ENCODE data around the gene SNX9.
"Not testable (repeated sequence)": the region's sequence is repeated elsewhere in the genome, so short reads cannot be mapped to it uniquely, and the experiment has no call there.

The SNX9 gene

GRCh38 chr6:157928428-157928827 is 105.4 kb downstream of the SNX9 start:
- no peak for DNase-seq (ENCODE audit: low read depth)

GRCh38 chr6:157929076-157929475 is 106.0 kb downstream of the SNX9 start:
- no peak for DNase-seq (ENCODE audit: low read depth)

GRCh38 chr6:157929765-157930319 is 106.8 kb downstream of the SNX9 start:
- DNase-seq (ENCODE audit: low read depth), result no peak

GRCh38 chr6:157935786-157936185 is 112.7 kb downstream of the SNX9 start:
- DNase-seq (ENCODE audit: low read depth), result no peak

GRCh38 chr6:157937318-157937717 is 114.3 kb downstream of the SNX9 start:
- no peak for DNase-seq (ENCODE audit: low read depth)

GRCh38 chr6:157937916-157938315 is 114.9 kb downstream of the SNX9 start:
- DNase-seq (ENCODE audit: low read depth), result no peak

- peak; percentile 43 for DNase-seq (ENCODE audit: low read depth)
Observed at GRCh38 chr6:157940375-157941036, 117.5 kb downstream of the SNX9 start.

GRCh38 chr6:157941101-157941863 is 118.2 kb downstream of the SNX9 start:
- DNase-seq (ENCODE audit: low read depth), result no peak

GRCh38 chr6:157942351-157942750 is 119.3 kb downstream of the SNX9 start:
- DNase-seq (ENCODE audit: low read depth), result no peak

GRCh38 chr6:157943249-157943963 is 120.4 kb downstream of the SNX9 start:
- DNase-seq (ENCODE audit: low read depth), result no peak

GRCh38 chr6:157943964-157944283 is 120.9 kb downstream of the SNX9 start:
- DNase-seq (ENCODE audit: low read depth), result no peak

GRCh38 chr6:157944983-157945931 is 122.2 kb downstream of the SNX9 start:
- peak; percentile 64 for DNase-seq (ENCODE audit: low read depth)

- DNase-seq (ENCODE audit: low read depth), result no peak
Observed at GRCh38 chr6:157946053-157946617, 123.1 kb downstream of the SNX9 start.

- no peak for DNase-seq (ENCODE audit: low read depth)
Observed at GRCh38 chr6:157946865-157947532, 124.0 kb downstream of the SNX9 start.

- DNase-seq (ENCODE audit: low read depth), result not testable (repeated sequence)
Observed at GRCh38 chr6:157950899-157951298, 127.9 kb downstream of the SNX9 start.

GRCh38 chr6:157951828-157952227 is 128.8 kb downstream of the SNX9 start:
- no peak for DNase-seq (ENCODE audit: low read depth)

- no peak for DNase-seq (ENCODE audit: low read depth)
Observed at GRCh38 chr6:157952861-157953351, 129.9 kb downstream of the SNX9 start.

GRCh38 chr6:157953580-157954091 is 130.6 kb downstream of the SNX9 start:
- no peak for DNase-seq (ENCODE audit: low read depth)

- no peak for DNase-seq (ENCODE audit: low read depth)
Observed at GRCh38 chr6:157954150-157955117, 131.4 kb downstream of the SNX9 start.
